ENCODE measurements around the gene HSPB2. TPM values are rescaled to one million over a fixed set of nuclear protein-coding genes. Genes with fewer than 3 reads are reported as not detected.

Gene HSPB2
- total RNA-seq, 4 donors from 2014 or later = 0.21 to 5.0 (median 1.7) TPM

DNA sequence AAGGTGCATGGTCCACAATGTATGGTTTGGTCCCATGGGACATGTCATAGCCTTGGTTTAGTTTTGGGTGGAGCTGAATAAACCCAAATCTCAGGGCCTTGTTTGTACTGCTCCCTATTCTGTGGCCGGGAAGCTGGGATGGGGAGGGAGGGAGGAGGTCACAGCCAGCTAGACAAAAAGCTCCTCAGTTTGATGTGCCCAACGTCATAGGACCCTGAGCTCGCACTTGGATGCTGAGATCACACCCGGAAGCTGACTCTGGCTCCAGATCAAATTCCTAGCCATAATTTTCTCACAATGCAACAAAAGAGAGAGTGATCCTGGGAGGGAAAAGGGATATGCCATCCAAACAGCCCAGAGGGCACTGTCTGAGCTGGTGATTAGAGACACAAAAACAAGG, 1.5 kb downstream of the HSPB2 start:
- TF ChIP-seq POLR2A (IDR thresholded peaks at IDR 0.05) (peak; percentile 58 to 82), EP300 (IDR thresholded peaks at IDR 0.05) (peak; percentile 79 to 95)
- TF ChIP-seq, protein P1, sequence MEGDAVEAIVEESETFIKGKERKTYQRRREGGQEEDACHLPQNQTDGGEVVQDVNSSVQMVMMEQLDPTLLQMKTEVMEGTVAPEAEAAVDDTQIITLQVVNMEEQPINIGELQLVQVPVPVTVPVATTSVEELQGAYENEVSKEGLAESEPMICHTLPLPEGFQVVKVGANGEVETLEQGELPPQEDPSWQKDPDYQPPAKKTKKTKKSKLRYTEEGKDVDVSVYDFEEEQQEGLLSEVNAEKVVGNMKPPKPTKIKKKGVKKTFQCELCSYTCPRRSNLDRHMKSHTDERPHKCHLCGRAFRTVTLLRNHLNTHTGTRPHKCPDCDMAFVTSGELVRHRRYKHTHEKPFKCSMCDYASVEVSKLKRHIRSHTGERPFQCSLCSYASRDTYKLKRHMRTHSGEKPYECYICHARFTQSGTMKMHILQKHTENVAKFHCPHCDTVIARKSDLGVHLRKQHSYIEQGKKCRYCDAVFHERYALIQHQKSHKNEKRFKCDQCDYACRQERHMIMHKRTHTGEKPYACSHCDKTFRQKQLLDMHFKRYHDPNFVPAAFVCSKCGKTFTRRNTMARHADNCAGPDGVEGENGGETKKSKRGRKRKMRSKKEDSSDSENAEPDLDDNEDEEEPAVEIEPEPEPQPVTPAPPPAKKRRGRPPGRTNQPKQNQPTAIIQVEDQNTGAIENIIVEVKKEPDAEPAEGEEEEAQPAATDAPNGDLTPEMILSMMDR (IDR thresholded peaks at IDR 0.05) = no peak
- peak; percentile 64 to 81 for DNase-seq (ENCODE audit: low spot score in 2 of 2)
- WGBS, 2 donors = 14 to 24% methylated on average over 4 of the region's 4 CpGs
- Histone ChIP-seq H3K4me1 (peaks cover 0 to 23% (median 3%) of the 10 kb centered on the region in 4 donors), H3K9me3 (no peaks in the 10 kb centered on the region), H3K36me3 (peaks cover 0 to 17% (median 0%) of the 10 kb centered on the region in 3 donors), H3K27me3 (no peaks in the 10 kb centered on the region), H3K4me3 (peak overlapping the region; percentile 44 to 65 (median 57)), H3K27ac (peak overlapping the region; percentile 85 to 99 (median 94))

DNA sequence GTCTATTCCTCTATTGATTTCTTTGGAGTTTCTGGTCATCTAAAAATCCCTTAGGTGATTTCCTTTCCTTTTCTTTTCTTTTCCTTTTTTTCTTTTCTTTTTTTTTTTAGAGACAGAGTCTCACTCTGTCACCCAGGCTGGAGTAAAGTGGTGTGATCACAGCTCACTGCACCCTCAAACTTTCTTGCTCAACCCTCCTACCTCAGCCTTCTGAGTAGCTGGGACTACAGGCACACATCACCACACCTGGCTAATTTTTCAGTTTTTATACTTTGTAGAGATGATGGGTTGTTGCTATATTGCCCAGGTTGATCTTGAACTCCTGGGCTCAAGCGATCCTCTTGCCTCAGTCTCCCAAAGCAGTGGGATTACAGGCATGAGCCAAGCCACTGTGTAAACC, 4.2 kb downstream of the HSPB2 start:
- peak overlapping the region in 1 of 4 donors; percentile 57 for H3K27ac ChIP-seq
- H3K27me3 ChIP-seq = no peaks in the 10 kb centered on the region
- DNase-seq (ENCODE audit: low spot score in 2 of 2) = no peak
- H3K4me3 ChIP-seq = no peak overlapping the region
- no peak for TF ChIP-seq POLR2A (IDR thresholded peaks at IDR 0.05)
- TF ChIP-seq, protein P1 (IDR thresholded peaks at IDR 0.05) = no peak
- 86 to 100% methylated on average over 1 of the region's 1 CpG for WGBS, 2 donors
- no peaks in the 10 kb centered on the region for H3K9me3 ChIP-seq
- no peaks in the 10 kb centered on the region for H3K36me3 ChIP-seq
- peaks cover 0 to 23% (median 3%) of the 10 kb centered on the region in 4 donors for H3K4me1 ChIP-seq

DNA sequence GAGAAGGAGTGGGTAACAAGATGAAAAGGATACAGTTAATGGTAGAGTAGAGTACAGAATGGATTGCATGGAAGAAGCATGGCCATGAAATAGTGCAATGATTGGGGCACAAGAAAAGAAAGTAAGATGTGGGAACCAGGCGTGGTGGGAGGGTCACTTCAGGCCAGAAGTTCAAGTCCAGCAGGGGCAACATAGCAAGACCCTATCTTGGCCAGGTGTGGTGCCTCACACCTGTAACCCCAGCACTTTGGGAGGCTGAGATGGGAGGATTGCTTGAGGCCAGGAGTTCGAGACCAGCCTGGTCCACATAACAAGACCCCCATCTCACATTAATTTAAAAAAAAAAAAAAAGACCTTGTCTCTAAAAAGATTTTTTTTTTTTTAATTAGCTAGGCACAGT, 4.8 kb downstream of the HSPB2 start:
- WGBS, 2 donors = 88 to 92% methylated on average over 2 of the region's 2 CpGs
- Histone ChIP-seq H3K27ac (peak overlapping the region in 1 of 4 donors; percentile 57), H3K9me3 (no peaks in the 10 kb centered on the region), H3K4me1 (peaks cover 0 to 29% (median 6%) of the 10 kb centered on the region in 4 donors), H3K27me3 (no peaks in the 10 kb centered on the region), H3K36me3 (no peaks in the 10 kb centered on the region), H3K4me3 (no peak overlapping the region)
- TF ChIP-seq EP300 (IDR thresholded peaks at IDR 0.05) (no peak), POLR2A (IDR thresholded peaks at IDR 0.05) (no peak)
- TF ChIP-seq, protein P1 (IDR thresholded peaks at IDR 0.05) = no peak
- DNase-seq (ENCODE audit: low spot score in 2 of 2) = no peak

DNA sequence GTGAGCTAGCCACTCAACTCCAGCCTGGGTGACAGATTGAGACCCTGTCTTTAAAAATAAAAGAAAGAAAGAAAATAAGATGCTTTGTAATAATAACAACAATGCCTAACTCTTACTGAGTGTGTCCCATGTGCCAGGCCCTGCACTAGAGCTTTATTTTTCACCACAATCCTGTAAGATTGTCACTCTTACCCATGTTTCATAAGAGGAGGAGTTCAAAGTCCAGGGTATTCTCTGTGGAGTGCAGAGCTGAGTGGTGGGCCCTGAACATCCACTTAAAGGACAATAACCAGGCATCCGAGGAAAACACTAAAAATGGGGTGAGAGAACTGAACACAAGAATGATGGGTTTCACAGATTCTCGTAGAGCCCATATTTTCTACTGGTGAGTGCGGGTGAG, 5.3 kb downstream of the HSPB2 start:
- no peak overlapping the region for H3K4me3 ChIP-seq
- TF ChIP-seq EP300 (IDR thresholded peaks at IDR 0.05) = no peak
- TF ChIP-seq, protein P1 (IDR thresholded peaks at IDR 0.05) = no peak
- TF ChIP-seq POLR2A (IDR thresholded peaks at IDR 0.05) = no peak
- peaks cover 0 to 34% (median 7%) of the 10 kb centered on the region in 4 donors for H3K4me1 ChIP-seq
- H3K9me3 ChIP-seq = no peaks in the 10 kb centered on the region
- H3K27me3 ChIP-seq = no peaks in the 10 kb centered on the region
- no peak for DNase-seq (ENCODE audit: low spot score in 2 of 2)
- no peaks in the 10 kb centered on the region for H3K36me3 ChIP-seq
- peak overlapping the region in 2 of 4 donors; percentile 42 to 57 for H3K27ac ChIP-seq
- 89 to 91% methylated on average over 3 of the region's 3 CpGs for WGBS, 2 donors

DNA sequence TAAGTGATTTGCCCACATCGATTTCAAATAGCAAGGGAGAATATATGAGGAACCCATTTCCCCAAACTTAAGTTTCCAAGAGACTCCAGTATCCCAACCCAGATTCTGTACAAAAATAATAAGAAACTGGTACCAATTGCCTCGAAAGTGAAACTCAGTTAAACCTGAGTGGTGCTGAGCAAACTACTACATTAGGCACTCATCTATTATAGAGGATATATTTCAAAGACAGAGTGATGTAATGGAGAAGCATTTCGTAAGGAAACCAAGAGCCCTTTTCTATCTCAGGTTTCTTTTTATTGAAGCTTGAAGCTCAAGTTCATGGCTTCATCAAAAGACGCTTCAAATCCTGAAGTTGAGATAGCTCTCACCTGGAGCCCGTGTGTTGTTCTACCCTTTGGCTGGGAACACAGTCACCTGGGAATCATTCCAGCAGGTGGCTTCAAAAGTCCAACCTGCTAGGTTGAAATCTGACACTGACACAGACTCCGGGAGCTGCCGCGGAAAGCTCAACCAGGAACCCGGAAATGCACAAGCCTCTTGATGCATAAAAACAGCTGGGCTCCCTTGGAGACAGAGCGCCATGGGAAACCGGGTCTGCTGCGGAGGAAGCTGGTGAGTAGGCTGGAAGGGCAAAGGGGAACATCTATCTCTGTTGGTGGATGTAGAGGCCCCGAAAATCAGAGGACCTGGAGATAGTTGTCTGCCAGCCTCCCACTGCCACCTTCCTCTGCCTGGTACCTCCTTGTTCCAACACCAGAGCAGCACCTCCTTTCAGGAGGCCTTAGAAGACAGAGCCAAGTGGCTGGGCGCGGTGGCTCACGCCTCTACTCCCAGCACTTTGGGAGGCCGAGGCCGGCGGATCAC, 6.1 kb downstream of the HSPB2 start, which contains the start of gene C11orf52:
Gene C11orf52 (plus strand): TSS at position 524 of the 867 bp plus-strand sequence. CDS start 60 bp downstream, at position 584.
- no peaks in the 10 kb centered on the region for H3K27me3 ChIP-seq
- no peaks in the 10 kb centered on the region for H3K9me3 ChIP-seq
- no peaks in the 10 kb centered on the region for H3K36me3 ChIP-seq
- TF ChIP-seq, protein P1 (IDR thresholded peaks at IDR 0.05) = no peak
- TF ChIP-seq POLR2A (IDR thresholded peaks at IDR 0.05) (no peak), EP300 (IDR thresholded peaks at IDR 0.05) (no peak)
- peak within 1 kb of the TSS in 1 of 4 donors; percentile 11 for H3K4me3 ChIP-seq
- 65 to 67% methylated on average over 19 of the region's 19 CpGs for WGBS, 2 donors
- H3K4me1 ChIP-seq = peaks cover 0 to 42% (median 11%) of the 10 kb centered on the region in 4 donors
- peak within 1 kb of the TSS; percentile 38 to 57 (median 44) for H3K27ac ChIP-seq
- no peak for DNase-seq (ENCODE audit: low spot score in 2 of 2)

All from tibial nerve (tissue), 4 donors.